Calu3 (cell line): ENCODE data around the gene HNRNPL. TPM values are rescaled to one million over a fixed set of nuclear protein-coding genes. Genes with fewer than 3 reads are reported as not detected.

Experiments
- BruUV-seq: library from RNA; stranded (reverse); fragments of 400-500 nt; replicated peaks from 2 replicates; lab custom pipeline; 2021; lab: Mats Ljungman, UMichigan
- CTCF ChIA-PET: fragments of 300-600 bp; sonication (Branson Sonifier 250); formaldehyde crosslinking; loops from one replicate; lab custom pipeline; 2022; ENCODE audit warnings: antibody characterized with exemption; lab: Charles Lee
- DNase-seq: peaks from one replicate; pipeline ENCODE4 v3.0.0; 2022
- H3K27ac Mint-ChIP-seq: one replicate; pipeline ENCODE4 v1.8.0; 2022; ENCODE audit warnings: mixed read lengths; ENCODE audit not compliant: unreplicated experiment
- H3K27me3 Mint-ChIP-seq: one replicate; pipeline ENCODE4 v1.8.0; 2022; ENCODE audit warnings: mixed read lengths; ENCODE audit not compliant: unreplicated experiment
- H3K36me3 Mint-ChIP-seq: one replicate; pipeline ENCODE4 v1.8.0; 2022; ENCODE audit warnings: mild to moderate bottlenecking, moderate library complexity, mixed read lengths; ENCODE audit not compliant: insufficient read depth, unreplicated experiment
- H3K4me1 Mint-ChIP-seq: one replicate; pipeline ENCODE4 v1.8.0; 2022; ENCODE audit warnings: mild to moderate bottlenecking, low read depth, mixed read lengths; ENCODE audit not compliant: unreplicated experiment
- H3K4me3 Mint-ChIP-seq: one replicate; pipeline ENCODE4 v1.8.0; 2022; ENCODE audit warnings: mild to moderate bottlenecking, low read depth, moderate library complexity, mixed read lengths; ENCODE audit not compliant: unreplicated experiment
- H3K9me3 Mint-ChIP-seq: one replicate; pipeline ENCODE4 v1.8.0; 2022; ENCODE audit warnings: low read depth, mixed read lengths; ENCODE audit not compliant: unreplicated experiment
- intact Hi-C: fragments of 100-400 bp; cut with micrococcal nuclease; formaldehyde crosslinking; loops from one replicate; pipeline ENCODE4 v1.10.0; 2022; ENCODE audit not compliant: unreplicated experiment
- total RNA-seq: library from RNA; stranded (reverse); gene quantifications from 2 replicates; pipeline ENCODE4 v1.2.3, GENCODE V29; 2022
- TF ChIP-seq, protein P1 (sequence below): fragments of 200-600 bp; IDR thresholded peaks from one replicate; pipeline ENCODE4 v1.8.0; 2022; ENCODE audit warnings: antibody characterized with exemption; ENCODE audit not compliant: unreplicated experiment

HNRNPL gene
- total RNA-seq, 1 experiment from 2014 or later = 408 TPM

DNA sequence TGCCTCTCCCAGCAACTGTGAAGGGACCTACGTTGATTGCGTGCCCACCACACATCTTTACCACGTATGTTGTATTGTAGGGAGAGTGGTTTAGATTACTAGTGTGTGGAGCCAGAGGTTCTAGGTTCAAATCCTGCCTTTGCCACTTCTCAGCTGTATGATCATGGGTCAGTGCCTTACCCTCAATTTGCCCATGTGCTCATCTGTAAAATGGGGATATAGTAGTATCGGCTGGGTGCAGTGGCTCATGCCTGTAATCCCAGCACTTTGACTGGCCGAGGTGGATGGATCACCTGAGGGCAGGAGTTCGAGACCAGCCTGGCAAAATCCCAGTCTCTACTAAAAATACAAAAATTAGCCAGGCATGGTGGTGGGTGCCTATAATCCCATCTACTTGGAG lies 36.5 kb downstream of the HNRNPL start:
- DNase-seq = no peak
- TF ChIP-seq, protein P1, sequence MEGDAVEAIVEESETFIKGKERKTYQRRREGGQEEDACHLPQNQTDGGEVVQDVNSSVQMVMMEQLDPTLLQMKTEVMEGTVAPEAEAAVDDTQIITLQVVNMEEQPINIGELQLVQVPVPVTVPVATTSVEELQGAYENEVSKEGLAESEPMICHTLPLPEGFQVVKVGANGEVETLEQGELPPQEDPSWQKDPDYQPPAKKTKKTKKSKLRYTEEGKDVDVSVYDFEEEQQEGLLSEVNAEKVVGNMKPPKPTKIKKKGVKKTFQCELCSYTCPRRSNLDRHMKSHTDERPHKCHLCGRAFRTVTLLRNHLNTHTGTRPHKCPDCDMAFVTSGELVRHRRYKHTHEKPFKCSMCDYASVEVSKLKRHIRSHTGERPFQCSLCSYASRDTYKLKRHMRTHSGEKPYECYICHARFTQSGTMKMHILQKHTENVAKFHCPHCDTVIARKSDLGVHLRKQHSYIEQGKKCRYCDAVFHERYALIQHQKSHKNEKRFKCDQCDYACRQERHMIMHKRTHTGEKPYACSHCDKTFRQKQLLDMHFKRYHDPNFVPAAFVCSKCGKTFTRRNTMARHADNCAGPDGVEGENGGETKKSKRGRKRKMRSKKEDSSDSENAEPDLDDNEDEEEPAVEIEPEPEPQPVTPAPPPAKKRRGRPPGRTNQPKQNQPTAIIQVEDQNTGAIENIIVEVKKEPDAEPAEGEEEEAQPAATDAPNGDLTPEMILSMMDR = no peak
- intact Hi-C loops = loop anchor here (5.0 kb wide), 1 partner anchor 81 kb away; no protein-coding TSS in a partner anchor
- Mint-ChIP-seq H3K36me3 (peaks cover 83% of the 10 kb centered on the region), H3K27ac (peak overlapping the region; percentile 90), H3K27me3 (no peaks in the 10 kb centered on the region), H3K4me1 (peaks cover 29% of the 10 kb centered on the region), H3K4me3 (peak overlapping the region; percentile 89), H3K9me3 (peaks cover 2% of the 10 kb centered on the region)
- no TSS peak for BruUV-seq
- CTCF ChIA-PET = interaction anchor here (0.8 to 1.2 kb wide), 3 partner anchors 9 to 87 kb away, joined by 3 to 7 read pairs (median 3); partner anchors contain the start of genes NFKBIB and SIRT2

DNA sequence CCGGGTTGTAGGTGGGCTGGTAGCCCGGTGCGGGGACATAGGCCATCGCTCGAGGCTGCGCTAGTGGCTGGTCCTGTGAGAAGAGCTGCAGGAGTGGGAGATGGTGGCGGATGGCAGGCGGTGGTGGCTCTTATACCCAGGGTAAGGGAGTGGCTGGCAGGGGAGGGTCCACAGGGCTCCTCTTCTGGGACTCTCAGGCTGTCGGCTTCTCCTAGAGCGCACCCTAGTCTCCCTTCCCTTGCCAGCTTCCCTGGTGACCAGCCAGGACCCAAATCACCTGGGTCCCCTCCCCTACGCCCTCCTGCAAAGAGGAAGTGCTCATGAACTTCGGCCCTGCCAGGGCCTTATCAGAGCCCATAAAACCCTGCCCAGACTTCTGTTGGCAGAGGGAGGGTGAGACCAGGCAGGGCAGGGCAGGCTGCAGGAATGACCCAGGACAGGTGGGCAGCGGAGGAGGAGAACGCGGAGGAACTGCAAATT lies 36.9 kb downstream of the HNRNPL start, which contains the start of gene LGALS4:
TSS of gene LGALS4 (minus strand) at position 105 of the 480 bp plus-strand sequence. CDS start at position 46, 59 bp downstream.
- Mint-ChIP-seq H3K27me3 (no peaks in the 10 kb centered on the region), H3K36me3 (peaks cover 88% of the 10 kb centered on the region), H3K4me3 (peak within 1 kb of the TSS; percentile 89), H3K4me1 (peaks cover 33% of the 10 kb centered on the region), H3K27ac (peak within 1 kb of the TSS; percentile 90), H3K9me3 (peaks cover 2% of the 10 kb centered on the region)
- intact Hi-C loops = loop anchor here (5.0 kb wide), 1 partner anchor 81 kb away; no protein-coding TSS in a partner anchor
- TF ChIP-seq, protein P1 = no peak
- no TSS peak for BruUV-seq
- DNase-seq = peak; percentile 87
- CTCF ChIA-PET = interaction anchor here (0.8 to 1.2 kb wide), 4 partner anchors 8 to 274 kb away, joined by 3 to 7 read pairs (median 3); partner anchors contain the start of genes NFKBIB and SIRT2

DNA sequence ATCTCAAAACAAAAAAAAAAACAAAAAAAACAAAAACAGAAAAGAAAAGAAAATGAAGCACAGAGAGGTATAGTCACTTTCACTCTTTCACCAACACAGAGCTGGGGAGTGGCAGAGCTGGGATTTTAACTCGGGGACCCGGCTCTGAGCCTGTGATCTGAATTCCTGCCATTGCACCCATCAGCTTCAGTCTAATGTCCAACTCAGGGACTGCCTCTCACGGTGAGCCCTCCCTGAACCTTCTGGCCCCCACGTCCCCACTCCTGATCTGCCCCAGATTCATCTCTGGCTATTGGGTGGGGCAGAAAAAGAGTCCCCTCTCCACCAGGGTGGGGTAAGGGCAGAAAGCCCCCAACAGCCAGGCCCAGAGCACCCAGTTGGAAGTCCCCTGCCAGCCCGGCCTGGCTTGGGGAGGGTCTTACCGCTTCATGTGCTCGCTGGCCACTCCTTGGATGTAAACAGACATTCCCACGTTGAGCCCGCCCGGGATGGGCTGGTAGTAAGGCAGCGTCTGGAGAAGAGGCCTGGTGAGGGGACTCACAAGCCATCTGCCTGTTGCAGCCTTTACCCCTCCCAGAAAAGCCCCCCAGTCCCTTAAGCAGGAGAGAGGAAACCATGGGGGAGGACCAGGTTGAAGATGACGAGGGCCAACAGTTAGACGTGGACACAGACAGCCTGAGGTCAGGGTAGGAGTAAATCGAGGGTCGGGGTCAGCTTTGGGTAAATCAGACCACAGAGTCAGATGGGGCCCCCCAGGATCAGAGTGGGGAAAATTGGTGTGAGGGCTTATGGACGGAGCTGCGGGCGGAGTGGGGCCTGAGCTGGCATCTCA lies 37.6 kb downstream of the HNRNPL start:
- Mint-ChIP-seq H3K27ac (peak overlapping the region; percentile 90), H3K27me3 (no peaks in the 10 kb centered on the region), H3K4me3 (peak overlapping the region; percentile 89), H3K36me3 (peaks cover 91% of the 10 kb centered on the region), H3K9me3 (peaks cover 2% of the 10 kb centered on the region), H3K4me1 (peaks cover 40% of the 10 kb centered on the region)
- DNase-seq = no peak
- TF ChIP-seq, protein P1 = no peak
- intact Hi-C loops = loop anchor here (5.0 kb wide), 1 partner anchor 80 kb away; no protein-coding TSS in a partner anchor
- TSS peak; percentile 61 for BruUV-seq
- CTCF ChIA-PET = interaction anchor here (0.6 to 1.2 kb wide), 7 partner anchors 8 to 398 kb away, joined by 3 to 7 read pairs (median 3); partner anchors contain the start of genes NFKBIB and SIRT2

DNA sequence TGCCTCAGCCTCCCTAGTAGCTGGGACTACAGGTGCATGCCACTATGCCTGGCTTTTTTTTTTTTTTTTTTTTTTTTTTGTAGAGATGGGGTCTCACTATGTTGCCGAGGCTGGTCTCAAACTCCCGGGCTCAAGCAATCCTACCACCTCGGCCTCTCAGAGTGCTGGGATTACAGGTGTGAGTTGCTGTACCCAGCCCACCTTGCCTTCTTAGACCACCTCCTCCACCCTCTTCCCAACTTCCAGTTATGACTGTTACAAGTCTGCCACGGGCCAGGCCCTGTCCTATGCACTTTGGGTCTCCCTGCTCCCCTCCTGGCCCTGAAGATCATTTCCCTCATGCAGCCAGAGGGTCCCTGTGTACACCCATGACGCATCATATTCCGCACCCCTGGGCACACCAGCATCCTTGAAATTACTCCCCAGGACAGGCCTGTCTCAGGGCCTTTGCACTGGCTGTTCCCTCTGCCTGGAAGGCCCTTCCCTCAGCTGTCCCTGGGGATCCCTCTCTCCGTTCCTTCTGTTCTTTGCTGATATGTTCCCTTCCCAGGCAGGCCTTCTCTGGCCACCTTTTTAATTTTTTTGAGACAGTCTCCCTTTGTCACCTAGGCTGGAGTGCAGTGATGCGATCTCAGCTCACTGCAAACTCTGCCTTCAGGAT lies 40.1 kb downstream of the HNRNPL start:
- Mint-ChIP-seq H3K4me1 (peaks cover 60% of the 10 kb centered on the region), H3K27ac (peak overlapping the region; percentile 57), H3K27me3 (no peaks in the 10 kb centered on the region), H3K9me3 (peaks cover 2% of the 10 kb centered on the region), H3K36me3 (peaks cover 89% of the 10 kb centered on the region), H3K4me3 (no peak overlapping the region)
- CTCF ChIA-PET = no interaction called here
- TF ChIP-seq, protein P1 = no peak
- intact Hi-C loops = loop anchor here (5.0 kb wide), 1 partner anchor 77 kb away; no protein-coding TSS in a partner anchor
- BruUV-seq = no TSS peak
- DNase-seq = no peak
